ENCODE results near the gene SFTPA2.
"Not testable (repeated sequence)": the region's sequence is repeated elsewhere in the genome, so short reads cannot be mapped to it uniquely, and the experiment has no call there.

Gene SFTPA2
- total RNA-seq, result 0 to 0.12 (median 0) reads per million in 18 experiments

- DNase-seq, result no peak
These were observed at the start of gene SFTPA2 for GRCh38 chr10:79560160-79560709. Gene SFTPA2, minus strand, starts transcription at chr10:79560407. Its CDS starts 924 bp downstream, at chr10:79559483.

- peak; percentile 17 to 27 for DNase-seq
These were observed 48.5 kb upstream of the SFTPA2 start for GRCh38 chr10:79608505-79609375.

- no peak for DNase-seq
These were observed 45.1 kb upstream of the SFTPA2 start for GRCh38 chr10:79605308-79605707.

GRCh38 chr10:79604294-79604693, 44.1 kb upstream of the SFTPA2 start:
- no peak for DNase-seq

GRCh38 chr10:79602953-79603352, 42.7 kb upstream of the SFTPA2 start:
- no peak for DNase-seq

- no peak for DNase-seq
These were observed 41.7 kb upstream of the SFTPA2 start for GRCh38 chr10:79601939-79602338.

- DNase-seq, result not testable (repeated sequence)
These were observed 39.4 kb upstream of the SFTPA2 start for GRCh38 chr10:79599644-79600043.

GRCh38 chr10:79595510-79595909, 35.3 kb upstream of the SFTPA2 start:
- no peak for DNase-seq

GRCh38 chr10:79594565-79594964, 34.4 kb upstream of the SFTPA2 start:
- not testable (repeated sequence) for DNase-seq

- no peak for DNase-seq
These were observed 33.2 kb upstream of the SFTPA2 start for GRCh38 chr10:79593377-79593776.

- DNase-seq, result peak; percentile 3 to 13
These were observed 28.6 kb upstream of the SFTPA2 start for GRCh38 chr10:79588800-79589199.

GRCh38 chr10:79586933-79587332, 26.7 kb upstream of the SFTPA2 start:
- no peak for DNase-seq

- DNase-seq, result no peak
These were observed 25.8 kb upstream of the SFTPA2 start for GRCh38 chr10:79585870-79586527.

GRCh38 chr10:79583488-79584024, 23.3 kb upstream of the SFTPA2 start:
- DNase-seq, result no peak

GRCh38 chr10:79582954-79583353, 22.7 kb upstream of the SFTPA2 start:
- not testable (repeated sequence) for DNase-seq

GRCh38 chr10:79582096-79582495, 21.9 kb upstream of the SFTPA2 start:
- no peak for DNase-seq

- DNase-seq, result no peak
These were observed 20.8 kb upstream of the SFTPA2 start for GRCh38 chr10:79581044-79581443.

- DNase-seq, result no peak
These were observed 19.2 kb upstream of the SFTPA2 start for GRCh38 chr10:79579361-79579760.

GRCh38 chr10:79570624-79571023, 10.4 kb upstream of the SFTPA2 start:
- DNase-seq, result not testable (repeated sequence)

- DNase-seq, result no peak
These were observed 3.2 kb upstream of the SFTPA2 start for GRCh38 chr10:79563426-79563825.

GRCh38 chr10:79562135-79562756, 2.0 kb upstream of the SFTPA2 start:
- peak; percentile 49 to 66 for DNase-seq

- DNase-seq, result no peak
These were observed 1.1 kb upstream of the SFTPA2 start for GRCh38 chr10:79561257-79561656.

GRCh38 chr10:79559726-79560125, 481 bp downstream of the SFTPA2 start:
- no peak for DNase-seq

Measured in inflammatory macrophage (primary cell).